GM23338 (cell line): ENCODE measurements around the gene HLA-C. TPM values are rescaled to one million over a fixed set of nuclear protein-coding genes. Genes with fewer than 3 reads are reported as not detected.

Source experiments
- ATAC-seq: fragments of 200-7000 bp; cut with Tn5 transposase; 3 replicates; pipeline ENCODE4 v1.9.1; 2020
- DNase-seq: peaks from one replicate; pipeline ENCODE4 v3.0.0-alpha.2; 2015; ENCODE audit warnings: low spot score
- H2AFZ ChIP-seq: fragments of 200-600 bp; sonication (generic); 2 replicates; pipeline ENCODE4 v1.8.0; 2016; ENCODE audit warnings: antibody characterized with exemption, mild to moderate bottlenecking, moderate library complexity
- H3F3A ChIP-seq: fragments of 200-600 bp; sonication (generic); replicated peaks from 2 replicates; pipeline ENCODE4 v1.8.0; 2017; ENCODE audit warnings: antibody characterized with exemption, mixed run types, low read depth
- H3K27ac ChIP-seq: fragments of 200-600 bp; sonication (generic); 2 replicates; pipeline ENCODE4 v1.6.1; 2016; ENCODE audit warnings: low read depth
- H3K27me3 ChIP-seq: fragments of 200-600 bp; sonication (generic); 2 replicates; pipeline ENCODE4 v1.8.0; 2016; ENCODE audit warnings: mild to moderate bottlenecking, mixed run types, moderate library complexity; ENCODE audit not compliant: insufficient read depth
- H3K36me3 ChIP-seq: fragments of 200-600 bp; sonication (generic); 2 replicates; pipeline ENCODE4 v1.8.0; 2016; ENCODE audit warnings: mild to moderate bottlenecking; ENCODE audit not compliant: insufficient read depth
- H3K4me1 ChIP-seq: fragments of 200-600 bp; sonication (generic); 2 replicates; pipeline ENCODE4 v1.8.0; 2016; ENCODE audit warnings: mild to moderate bottlenecking, moderate library complexity; ENCODE audit not compliant: insufficient read depth
- H3K4me2 ChIP-seq: fragments of 200-600 bp; sonication (generic); 2 replicates; pipeline ENCODE4 v1.7.1; 2017; ENCODE audit warnings: mixed run types
- H3K4me3 ChIP-seq: fragments of 200-600 bp; sonication (generic); 2 replicates; pipeline ENCODE4 v1.6.1; 2016; ENCODE audit warnings: mixed run types
- H3K79me2 ChIP-seq: fragments of 200-600 bp; sonication (generic); replicated peaks from 2 replicates; pipeline ENCODE4 v1.8.0; 2017; ENCODE audit warnings: mild to moderate bottlenecking; ENCODE audit not compliant: insufficient read depth
- H3K9me2 ChIP-seq: fragments of 200-600 bp; sonication (generic); 2 replicates; pipeline ENCODE4 v1.8.0; 2017; ENCODE audit not compliant: insufficient read depth
- H4K20me1 ChIP-seq: fragments of 200-600 bp; sonication (generic); replicated peaks from 2 replicates; pipeline ENCODE4 v1.8.0; 2017; ENCODE audit warnings: mild to moderate bottlenecking; ENCODE audit not compliant: insufficient read depth
- H3K27ac Mint-ChIP-seq: 2 replicates; pipeline ENCODE4 v1.8.0; 2020; ENCODE audit warnings: inconsistent platforms, mild to moderate bottlenecking, moderate library complexity, mixed read lengths
- H3K27me3 Mint-ChIP-seq: 3 replicates; pipeline ENCODE4 v1.8.0; 2022; ENCODE audit warnings: low read depth, mild to moderate bottlenecking, moderate library complexity, mixed read lengths, inconsistent platforms; ENCODE audit not compliant: insufficient read depth, poor library complexity
- H3K36me3 Mint-ChIP-seq: 3 replicates; pipeline ENCODE4 v1.8.0; 2021; ENCODE audit warnings: low read depth, mild to moderate bottlenecking, inconsistent platforms, moderate library complexity, mixed read lengths
- H3K4me1 Mint-ChIP-seq: 3 replicates; pipeline ENCODE4 v1.8.0; 2020; ENCODE audit warnings: mild to moderate bottlenecking, inconsistent platforms, mixed read lengths
- H3K4me3 Mint-ChIP-seq: 3 replicates; pipeline ENCODE4 v1.8.0; 2021; ENCODE audit warnings: moderate library complexity, mild to moderate bottlenecking, inconsistent platforms, mixed read lengths
- H3K9me3 Mint-ChIP-seq: 3 replicates; pipeline ENCODE4 v1.8.0; 2020; ENCODE audit warnings: moderate library complexity, mild to moderate bottlenecking, inconsistent platforms, mixed read lengths
- CREB1 ChIP-seq: fragments of 250-450 bp; sonication (Bioruptor Pico); IDR thresholded peaks from 2 replicates; pipeline ENCODE4 v1.5.0; 2020; ENCODE audit warnings: low read depth, mild to moderate bottlenecking, moderate library complexity
- EZH2 ChIP-seq: fragments of 200-600 bp; sonication (generic); IDR thresholded peaks from one replicate; pipeline ENCODE4 v1.8.0; 2017; ENCODE audit warnings: antibody characterized with exemption, mild to moderate bottlenecking, low read depth; ENCODE audit not compliant: unreplicated experiment
- EZH2phosphoT487 ChIP-seq: fragments of 200-600 bp; sonication (generic); IDR thresholded peaks from one replicate; pipeline ENCODE4 v1.8.1; 2018; ENCODE audit warnings: antibody characterized with exemption; ENCODE audit not compliant: unreplicated experiment
- NANOG ChIP-seq: IDR thresholded peaks from 2 replicates; pipeline ENCODE4 v1.6.1; 2016; ENCODE audit warnings: antibody characterized with exemption, borderline replicate concordance
- POLR2AphosphoS5 ChIP-seq: IDR thresholded peaks from 2 replicates; pipeline ENCODE4 v1.6.1; 2016; ENCODE audit warnings: antibody characterized with exemption, low read depth
- STAT1 ChIP-seq: IDR thresholded peaks from one replicate; pipeline ENCODE4 v1.6.1; 2016; ENCODE audit warnings: antibody characterized with exemption; ENCODE audit not compliant: unreplicated experiment
- ZNF114 ChIP-seq: fragments of 250-450 bp; sonication (Bioruptor Pico); IDR thresholded peaks from 2 replicates; pipeline ENCODE4 v1.5.0; 2020; ENCODE audit warnings: mild to moderate bottlenecking, moderate library complexity
- ZNF331 ChIP-seq: fragments of 250-450 bp; sonication (Bioruptor Pico); IDR thresholded peaks from 2 replicates; pipeline ENCODE4 v1.5.0; 2020; ENCODE audit warnings: low read depth, mild to moderate bottlenecking, moderate library complexity
- polyA plus RNA-seq: library from polyadenylated mRNA; unstranded; fragments of >200 nt; fragmentation: Nextera tagmentation; extraction: Ambion mirVana; gene quantifications from 2 replicates; pipeline ENCODE4 v1.2.1, GENCODE V29; 2016
- total RNA-seq: library from RNA; depleted of rRNA; stranded (reverse); fragments of >200 nt; shearing (Covaris generic); gene quantifications from 2 replicates; pipeline ENCODE4 v1.2.3, GENCODE V29; 2014
- TF ChIP-seq, protein P1 (sequence below): IDR thresholded peaks from 2 replicates; pipeline ENCODE4 v1.6.1; 2016; ENCODE audit warnings: antibody characterized with exemption
- TF ChIP-seq, protein P2 (sequence below): IDR thresholded peaks from one replicate; pipeline ENCODE4 v1.6.1; 2018; ENCODE audit warnings: antibody characterized with exemption; ENCODE audit not compliant: unreplicated experiment
- TF ChIP-seq, protein P3 (sequence below), 2 experiments: fragments of 200-600 bp in 1 of 2; sonication (generic) in 1 of 2; conservative IDR thresholded peaks; 2 replicates each; pipeline versions ENCODE4 v1.5.1 to v1.6.1; 2016 to 2017; ENCODE audit warnings: antibody characterized with exemption in 2 of 2, low read depth in 2 of 2, mild to moderate bottlenecking in 2 of 2, moderate library complexity in 1 of 2

The HLA-C gene
- total and polyA plus RNA-seq, 2 experiments from 2014 or later, result 73.1 to 116 TPM

DNA sequence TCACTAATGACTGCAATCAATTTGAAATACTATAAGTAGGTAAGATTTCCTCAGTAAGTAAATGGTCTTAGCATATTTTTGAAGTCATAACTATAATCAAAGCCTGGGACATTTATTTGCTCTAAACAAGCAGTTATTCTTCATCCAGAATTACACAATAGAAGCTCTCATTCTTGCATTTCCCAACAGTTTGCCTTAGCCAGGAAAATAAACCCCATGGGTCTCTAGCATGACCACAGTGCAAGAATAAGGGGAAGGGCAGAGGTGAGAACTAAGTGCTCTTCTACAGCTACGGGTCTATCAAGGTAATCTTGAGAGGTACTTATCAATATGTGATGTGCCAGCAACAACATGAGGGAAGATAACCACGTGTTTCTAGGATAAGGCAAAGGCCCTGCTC, 14.1 kb upstream of the HLA-C start:
- Histone ChIP-seq H3F3A (no peaks in the 10 kb centered on the region), H3K4me1 (no peaks in the 10 kb centered on the region), H2AFZ (no peak overlapping the region), H3K27ac (no peak overlapping the region), H3K4me3 (no peak overlapping the region), H3K4me2 (no peak overlapping the region), H3K27me3 (no peaks in the 10 kb centered on the region), H3K9me2 (no peaks in the 10 kb centered on the region), H3K79me2 (no peaks in the 10 kb centered on the region), H4K20me1 (no peaks in the 10 kb centered on the region), H3K36me3 (no peaks in the 10 kb centered on the region; the same call in 1 of the 2 replicates)
- Mint-ChIP-seq H3K36me3 (no peaks in the 10 kb centered on the region; the same call in 2 of the 3 replicates), H3K27ac (no peak overlapping the region), H3K9me3 (no peaks in the 10 kb centered on the region), H3K27me3 (peaks cover 4% of the 10 kb centered on the region), H3K4me3 (no peak overlapping the region), H3K4me1 (peaks cover 3% of the 10 kb centered on the region; the same call in 1 of the 3 replicates)
- ATAC-seq (no peak), DNase-seq (no peak)
- TF ChIP-seq, protein P1, sequence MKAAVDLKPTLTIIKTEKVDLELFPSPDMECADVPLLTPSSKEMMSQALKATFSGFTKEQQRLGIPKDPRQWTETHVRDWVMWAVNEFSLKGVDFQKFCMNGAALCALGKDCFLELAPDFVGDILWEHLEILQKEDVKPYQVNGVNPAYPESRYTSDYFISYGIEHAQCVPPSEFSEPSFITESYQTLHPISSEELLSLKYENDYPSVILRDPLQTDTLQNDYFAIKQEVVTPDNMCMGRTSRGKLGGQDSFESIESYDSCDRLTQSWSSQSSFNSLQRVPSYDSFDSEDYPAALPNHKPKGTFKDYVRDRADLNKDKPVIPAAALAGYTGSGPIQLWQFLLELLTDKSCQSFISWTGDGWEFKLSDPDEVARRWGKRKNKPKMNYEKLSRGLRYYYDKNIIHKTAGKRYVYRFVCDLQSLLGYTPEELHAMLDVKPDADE, result no peak
- no peak for TF ChIP-seq ZNF114 (CRISPR knock-in tag)

DNA sequence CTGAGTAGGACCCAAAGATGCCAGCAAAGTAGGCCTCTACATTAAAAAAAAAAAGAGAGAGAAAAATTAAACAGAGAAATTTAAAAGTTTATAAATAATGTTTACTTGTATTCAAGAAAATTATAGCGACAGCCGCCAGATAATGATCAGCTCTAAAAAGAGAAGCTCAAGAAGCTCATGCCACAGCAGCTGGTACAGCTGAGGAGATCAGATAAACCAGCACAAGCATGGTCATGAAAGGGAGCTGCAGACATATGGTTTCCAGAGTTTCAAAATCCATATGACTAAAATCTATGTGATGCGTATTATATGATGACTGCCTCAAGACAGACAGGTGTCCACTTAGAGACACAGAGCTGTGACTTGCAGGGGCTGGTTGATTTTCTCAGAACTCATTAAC, 13.6 kb upstream of the HLA-C start:
- DNase-seq, result no peak
- no peaks in the 10 kb centered on the region for H3F3A ChIP-seq
- H3K27me3 Mint-ChIP-seq, result peaks cover 4% of the 10 kb centered on the region
- no peaks in the 10 kb centered on the region for H3K27me3 ChIP-seq
- peaks cover 3% of the 10 kb centered on the region; the same call in 1 of the 3 replicates for H3K4me1 Mint-ChIP-seq
- H3K79me2 ChIP-seq, result no peaks in the 10 kb centered on the region
- H3K9me2 ChIP-seq, result no peaks in the 10 kb centered on the region
- H3K4me1 ChIP-seq, result no peaks in the 10 kb centered on the region
- H3K4me3 ChIP-seq, result no peak overlapping the region
- H3K27ac ChIP-seq, result no peak overlapping the region
- H3K9me3 Mint-ChIP-seq, result no peaks in the 10 kb centered on the region
- no peak for ATAC-seq
- no peak overlapping the region for H3K4me2 ChIP-seq
- H3K27ac Mint-ChIP-seq, result no peak overlapping the region
- H3K36me3 Mint-ChIP-seq, result no peaks in the 10 kb centered on the region; the same call in 2 of the 3 replicates
- no peak overlapping the region for H3K4me3 Mint-ChIP-seq
- no peaks in the 10 kb centered on the region for H4K20me1 ChIP-seq
- no peak overlapping the region for H2AFZ ChIP-seq
- H3K36me3 ChIP-seq, result no peaks in the 10 kb centered on the region; the same call in 1 of the 2 replicates
- TF ChIP-seq STAT1 (no peak), EZH2phosphoT487 (no peak), POLR2AphosphoS5 (no peak), CREB1 (CRISPR knock-in tag) (no peak), ZNF331 (CRISPR knock-in tag) (no peak), ZNF114 (CRISPR knock-in tag) (no peak), EZH2 (no peak), NANOG (no peak)
- TF ChIP-seq, protein P2, sequence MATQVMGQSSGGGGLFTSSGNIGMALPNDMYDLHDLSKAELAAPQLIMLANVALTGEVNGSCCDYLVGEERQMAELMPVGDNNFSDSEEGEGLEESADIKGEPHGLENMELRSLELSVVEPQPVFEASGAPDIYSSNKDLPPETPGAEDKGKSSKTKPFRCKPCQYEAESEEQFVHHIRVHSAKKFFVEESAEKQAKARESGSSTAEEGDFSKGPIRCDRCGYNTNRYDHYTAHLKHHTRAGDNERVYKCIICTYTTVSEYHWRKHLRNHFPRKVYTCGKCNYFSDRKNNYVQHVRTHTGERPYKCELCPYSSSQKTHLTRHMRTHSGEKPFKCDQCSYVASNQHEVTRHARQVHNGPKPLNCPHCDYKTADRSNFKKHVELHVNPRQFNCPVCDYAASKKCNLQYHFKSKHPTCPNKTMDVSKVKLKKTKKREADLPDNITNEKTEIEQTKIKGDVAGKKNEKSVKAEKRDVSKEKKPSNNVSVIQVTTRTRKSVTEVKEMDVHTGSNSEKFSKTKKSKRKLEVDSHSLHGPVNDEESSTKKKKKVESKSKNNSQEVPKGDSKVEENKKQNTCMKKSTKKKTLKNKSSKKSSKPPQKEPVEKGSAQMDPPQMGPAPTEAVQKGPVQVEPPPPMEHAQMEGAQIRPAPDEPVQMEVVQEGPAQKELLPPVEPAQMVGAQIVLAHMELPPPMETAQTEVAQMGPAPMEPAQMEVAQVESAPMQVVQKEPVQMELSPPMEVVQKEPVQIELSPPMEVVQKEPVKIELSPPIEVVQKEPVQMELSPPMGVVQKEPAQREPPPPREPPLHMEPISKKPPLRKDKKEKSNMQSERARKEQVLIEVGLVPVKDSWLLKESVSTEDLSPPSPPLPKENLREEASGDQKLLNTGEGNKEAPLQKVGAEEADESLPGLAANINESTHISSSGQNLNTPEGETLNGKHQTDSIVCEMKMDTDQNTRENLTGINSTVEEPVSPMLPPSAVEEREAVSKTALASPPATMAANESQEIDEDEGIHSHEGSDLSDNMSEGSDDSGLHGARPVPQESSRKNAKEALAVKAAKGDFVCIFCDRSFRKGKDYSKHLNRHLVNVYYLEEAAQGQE, result no peak
- TF ChIP-seq, protein P1, result no peak
- TF ChIP-seq, protein P3, sequence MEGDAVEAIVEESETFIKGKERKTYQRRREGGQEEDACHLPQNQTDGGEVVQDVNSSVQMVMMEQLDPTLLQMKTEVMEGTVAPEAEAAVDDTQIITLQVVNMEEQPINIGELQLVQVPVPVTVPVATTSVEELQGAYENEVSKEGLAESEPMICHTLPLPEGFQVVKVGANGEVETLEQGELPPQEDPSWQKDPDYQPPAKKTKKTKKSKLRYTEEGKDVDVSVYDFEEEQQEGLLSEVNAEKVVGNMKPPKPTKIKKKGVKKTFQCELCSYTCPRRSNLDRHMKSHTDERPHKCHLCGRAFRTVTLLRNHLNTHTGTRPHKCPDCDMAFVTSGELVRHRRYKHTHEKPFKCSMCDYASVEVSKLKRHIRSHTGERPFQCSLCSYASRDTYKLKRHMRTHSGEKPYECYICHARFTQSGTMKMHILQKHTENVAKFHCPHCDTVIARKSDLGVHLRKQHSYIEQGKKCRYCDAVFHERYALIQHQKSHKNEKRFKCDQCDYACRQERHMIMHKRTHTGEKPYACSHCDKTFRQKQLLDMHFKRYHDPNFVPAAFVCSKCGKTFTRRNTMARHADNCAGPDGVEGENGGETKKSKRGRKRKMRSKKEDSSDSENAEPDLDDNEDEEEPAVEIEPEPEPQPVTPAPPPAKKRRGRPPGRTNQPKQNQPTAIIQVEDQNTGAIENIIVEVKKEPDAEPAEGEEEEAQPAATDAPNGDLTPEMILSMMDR (conservative IDR thresholded peaks at IDR 0.05; ENCODE audit: low read depth in 2 of 2), result no peak
